GM18526 (cell line): Measurements from ENCODE around the gene PGD.

Source experiments
- POLR2A ChIP-seq: IDR thresholded peaks from 3 replicates; pipeline ENCODE4 v1.6.1; 2011; ENCODE audit not compliant: insufficient read length; ENCODE audit errors: extremely low read depth

Gene PGD

GRCh38 chr1:10450836-10451235 is 52.0 kb downstream of the PGD start:
- no peak for TF ChIP-seq POLR2A

GRCh38 chr1:10451287-10451686 is 52.4 kb downstream of the PGD start:
- TF ChIP-seq POLR2A = no peak

- no peak for TF ChIP-seq POLR2A
These were observed 57.2 kb downstream of the PGD start for GRCh38 chr1:10456048-10456447.

GRCh38 chr1:10456661-10457060 is 57.8 kb downstream of the PGD start:
- no peak for TF ChIP-seq POLR2A

GRCh38 chr1:10457875-10458274 is 59.0 kb downstream of the PGD start:
- no peak for TF ChIP-seq POLR2A

- TF ChIP-seq POLR2A = no peak
These were observed 60.3 kb downstream of the PGD start for GRCh38 chr1:10459184-10459583.

- TF ChIP-seq POLR2A = no peak
These were observed 68.2 kb downstream of the PGD start for GRCh38 chr1:10467078-10467477.

GRCh38 chr1:10470043-10470442 is 71.2 kb downstream of the PGD start:
- no peak for TF ChIP-seq POLR2A
